NB4 (cell line): Measurements from ENCODE around the gene RPAIN.
A peak's percentile ranks its signal among the peaks of the same experiment; 100 is the strongest.

Source experiments
- DNase-seq: peaks from one replicate; pipeline ENCODE4 v3.0.0; 2010; ENCODE audit warnings: low read depth
- H3K4me3 ChIP-seq: one replicate; pipeline ENCODE4 v1.5.1; 2011; ENCODE audit warnings: mild to moderate bottlenecking, low read depth, low read length, moderate library complexity
- MAX ChIP-seq: IDR thresholded peaks from 2 replicates; pipeline ENCODE4 v1.6.1; 2011; ENCODE audit warnings: low read depth, low read length
- MYC ChIP-seq: IDR thresholded peaks from 2 replicates; pipeline ENCODE4 v1.6.1; 2011; ENCODE audit warnings: low read depth, low read length
- POLR2A ChIP-seq: IDR thresholded peaks from 2 replicates; pipeline ENCODE4 v1.6.1; 2011; ENCODE audit warnings: mild to moderate bottlenecking; ENCODE audit not compliant: insufficient read length; ENCODE audit errors: extremely low read depth
- TF ChIP-seq, protein P1 (sequence below): IDR thresholded peaks from one replicate; pipeline ENCODE4 v1.5.1; 2012; ENCODE audit warnings: low read depth, low read length

The RPAIN gene

DNA sequence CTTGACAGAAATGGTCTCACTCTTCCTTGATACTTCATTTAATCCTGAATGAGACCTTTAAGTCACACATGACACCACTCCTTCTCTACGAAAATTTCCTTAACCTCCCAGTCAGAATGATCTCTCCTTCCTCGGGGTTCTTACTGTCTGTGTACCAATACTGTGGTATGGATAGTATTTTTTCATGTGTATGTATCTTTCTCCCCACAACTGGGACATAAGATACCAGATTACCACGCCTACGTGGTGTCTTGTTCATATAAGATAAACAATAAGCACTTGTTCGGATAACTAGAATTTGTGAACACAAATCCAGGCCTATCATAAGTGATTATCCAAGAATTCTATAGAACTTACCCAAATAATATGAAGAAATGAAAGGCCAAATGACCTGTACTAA, 11.8 kb upstream of the RPAIN start:
- TF ChIP-seq MYC (no peak), MAX (no peak), POLR2A (no peak)
- H3K4me3 ChIP-seq = no peak overlapping the region
- DNase-seq = no peak

DNA sequence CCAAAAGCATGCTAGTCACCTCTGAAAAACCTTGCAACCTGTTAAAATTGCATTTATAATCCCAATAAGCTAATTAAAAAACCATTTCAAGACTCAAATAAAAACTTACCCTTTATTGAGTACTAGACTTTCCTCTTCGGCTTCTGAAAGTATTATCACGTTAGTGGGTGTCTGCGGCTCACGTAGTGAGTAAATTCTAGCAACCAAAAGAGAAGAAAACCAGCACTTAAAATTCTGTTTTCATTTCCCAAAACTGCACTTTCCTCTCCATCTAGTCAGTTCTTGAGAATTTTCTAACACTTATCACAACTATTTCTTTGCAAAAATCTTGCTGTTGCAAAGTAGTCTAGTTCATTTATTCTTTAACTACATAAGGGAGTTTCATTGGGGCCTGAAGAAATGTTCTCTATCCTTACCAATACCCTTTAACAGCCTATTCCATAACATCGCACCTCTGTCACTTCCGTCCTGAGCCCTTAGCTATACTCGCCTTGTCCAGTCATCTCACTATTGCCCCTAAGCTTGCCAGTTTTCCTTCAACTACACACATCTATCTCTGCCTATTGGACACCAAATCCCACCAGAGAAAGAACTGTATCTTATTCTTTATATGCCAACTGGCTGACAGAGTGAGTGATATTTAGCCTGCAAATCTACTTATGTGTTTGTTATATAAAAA, 9.2 kb upstream of the RPAIN start:
- TF ChIP-seq MYC = no peak
- no peak for TF ChIP-seq MAX
- TF ChIP-seq, protein P1, sequence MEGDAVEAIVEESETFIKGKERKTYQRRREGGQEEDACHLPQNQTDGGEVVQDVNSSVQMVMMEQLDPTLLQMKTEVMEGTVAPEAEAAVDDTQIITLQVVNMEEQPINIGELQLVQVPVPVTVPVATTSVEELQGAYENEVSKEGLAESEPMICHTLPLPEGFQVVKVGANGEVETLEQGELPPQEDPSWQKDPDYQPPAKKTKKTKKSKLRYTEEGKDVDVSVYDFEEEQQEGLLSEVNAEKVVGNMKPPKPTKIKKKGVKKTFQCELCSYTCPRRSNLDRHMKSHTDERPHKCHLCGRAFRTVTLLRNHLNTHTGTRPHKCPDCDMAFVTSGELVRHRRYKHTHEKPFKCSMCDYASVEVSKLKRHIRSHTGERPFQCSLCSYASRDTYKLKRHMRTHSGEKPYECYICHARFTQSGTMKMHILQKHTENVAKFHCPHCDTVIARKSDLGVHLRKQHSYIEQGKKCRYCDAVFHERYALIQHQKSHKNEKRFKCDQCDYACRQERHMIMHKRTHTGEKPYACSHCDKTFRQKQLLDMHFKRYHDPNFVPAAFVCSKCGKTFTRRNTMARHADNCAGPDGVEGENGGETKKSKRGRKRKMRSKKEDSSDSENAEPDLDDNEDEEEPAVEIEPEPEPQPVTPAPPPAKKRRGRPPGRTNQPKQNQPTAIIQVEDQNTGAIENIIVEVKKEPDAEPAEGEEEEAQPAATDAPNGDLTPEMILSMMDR = no peak
- no peak for TF ChIP-seq POLR2A
- no peak for DNase-seq
- H3K4me3 ChIP-seq = no peak overlapping the region

GRCh38 chr17:5413682-5414081, 6.3 kb upstream of the RPAIN start:
- no peak for TF ChIP-seq MAX
- no peak for TF ChIP-seq POLR2A
- TF ChIP-seq MYC = no peak
- TF ChIP-seq, protein P1 = no peak
- no peak overlapping the region for H3K4me3 ChIP-seq
- DNase-seq = peak; percentile 82

DNA sequence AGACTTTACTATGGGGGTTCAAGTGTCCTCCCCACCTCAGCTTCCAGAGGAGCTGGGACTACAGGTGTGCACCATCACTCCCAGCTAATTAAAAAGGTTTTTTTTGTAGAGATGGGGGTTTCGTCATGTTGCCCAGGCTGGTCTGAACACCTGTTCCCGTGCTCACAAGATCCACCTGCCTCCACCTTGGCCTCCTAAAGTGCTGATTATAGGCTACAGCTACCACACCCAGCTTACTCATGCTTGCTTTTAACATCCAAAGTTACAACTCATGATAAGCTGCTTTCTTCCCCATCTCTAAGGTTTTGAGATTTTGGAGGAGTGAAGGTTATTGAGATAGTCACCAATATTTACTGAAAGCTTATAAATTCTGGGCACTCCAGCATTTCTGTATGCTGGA, 3.1 kb upstream of the RPAIN start:
- peak overlapping the region; percentile 28 for H3K4me3 ChIP-seq
- no peak for DNase-seq
- TF ChIP-seq MAX (no peak), POLR2A (no peak), MYC (no peak)
- TF ChIP-seq, protein P1 = no peak

DNA sequence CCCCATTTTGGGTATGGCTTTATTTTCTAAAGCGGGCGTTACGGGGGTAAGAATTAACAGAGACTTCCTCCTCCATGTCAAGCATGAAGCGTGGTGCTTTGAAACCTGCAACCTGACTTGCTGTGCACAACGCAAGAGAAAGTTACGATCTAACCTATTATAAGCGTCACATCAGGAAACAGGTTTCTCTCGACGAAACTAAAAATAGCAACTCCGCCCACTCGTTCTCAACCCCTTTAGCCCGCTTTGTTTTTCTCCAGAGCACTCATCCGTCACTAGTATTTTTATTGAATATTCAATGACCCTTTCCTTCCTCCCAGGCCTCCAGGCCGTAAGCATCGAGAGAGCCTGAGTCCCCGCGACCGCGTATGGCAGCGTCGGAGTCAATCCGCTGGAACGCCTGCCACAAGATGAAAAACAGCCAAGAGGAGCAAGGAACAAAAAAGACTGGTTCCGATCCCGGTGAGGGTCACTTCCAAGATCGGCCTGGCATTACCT, 1.1 kb upstream of the RPAIN start:
- TF ChIP-seq, protein P1 = no peak
- TF ChIP-seq POLR2A (no peak), MAX (0 out of 2 replicates have a peak, but pooled peaks have one; percentile 26), MYC (peak; percentile 23; the same call in 1 of the 2 replicates)
- H3K4me3 ChIP-seq = peak overlapping the region; percentile 90
- peak; percentile 73 for DNase-seq

DNA sequence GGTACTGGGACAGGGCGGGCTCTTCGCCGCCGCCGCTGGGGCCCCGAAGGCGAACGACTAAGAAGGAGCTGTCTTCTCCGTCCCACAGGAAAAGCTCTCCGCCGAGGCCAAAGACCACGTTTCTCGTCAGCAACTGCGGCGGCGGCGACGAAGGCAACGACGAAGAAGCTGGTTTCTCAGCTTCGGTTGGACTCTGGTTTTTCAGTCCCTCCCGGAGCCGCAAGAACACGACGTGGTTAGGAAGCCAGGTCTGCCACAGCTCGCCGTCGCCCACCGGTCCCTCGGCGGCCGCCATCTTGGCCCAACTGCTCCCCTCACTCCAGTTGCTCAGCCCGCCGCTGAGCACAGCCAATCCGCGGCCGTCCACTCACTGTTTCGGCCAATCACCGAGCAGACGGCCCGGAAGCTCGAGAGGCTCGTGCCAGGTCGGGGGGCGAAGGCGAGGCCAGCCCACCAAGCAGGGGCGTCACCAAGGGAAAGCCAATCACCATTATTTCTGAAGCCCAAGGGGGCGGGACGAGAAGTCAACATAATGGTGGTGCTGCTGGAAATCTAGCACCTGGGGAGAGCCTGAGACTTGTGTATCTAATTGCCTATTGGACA, 525 bp upstream of the RPAIN start, which contains the start of gene NUP88:
TSS of gene NUP88 (minus strand) at position 307 of the 603 bp plus-strand sequence. CDS start at position 295, 12 bp downstream.
- peak; percentile 96 for DNase-seq
- peak within 1 kb of the TSS; percentile 93 for H3K4me3 ChIP-seq
- peak; percentile 77; the same call in 1 of the 2 replicates for TF ChIP-seq MYC
- TF ChIP-seq POLR2A = peak; percentile 82
- peak; percentile 51; the same call in 1 of the 2 replicates for TF ChIP-seq MAX
- TF ChIP-seq, protein P1 = no peak
